ENCODE results near the gene MGAT5.

Gene MGAT5

GRCh38 chr2:134399096-134399495 is 145.2 kb downstream of the MGAT5 start:
- DNase-seq (ENCODE audit: low spot score): no peak

GRCh38 chr2:134401081-134401497 is 147.2 kb downstream of the MGAT5 start:
- DNase-seq (ENCODE audit: low spot score): no peak

GRCh38 chr2:134401789-134402188 is 147.9 kb downstream of the MGAT5 start:
- DNase-seq (ENCODE audit: low spot score): no peak

GRCh38 chr2:134402410-134402809 is 148.5 kb downstream of the MGAT5 start:
- DNase-seq (ENCODE audit: low spot score): no peak

- no peak for DNase-seq (ENCODE audit: low spot score)
Observed at GRCh38 chr2:134405611-134406081, 151.8 kb downstream of the MGAT5 start.

GRCh38 chr2:134406311-134406710 is 152.4 kb downstream of the MGAT5 start:
- DNase-seq (ENCODE audit: low spot score): no peak

GRCh38 chr2:134406736-134407135 is 152.9 kb downstream of the MGAT5 start:
- DNase-seq (ENCODE audit: low spot score): no peak

- DNase-seq (ENCODE audit: low spot score): no peak
Observed at GRCh38 chr2:134407154-134407890, 153.4 kb downstream of the MGAT5 start.

- DNase-seq (ENCODE audit: low spot score): no peak
Observed at GRCh38 chr2:134408386-134408785, 154.5 kb downstream of the MGAT5 start.

GRCh38 chr2:134408791-134409190 is 154.9 kb downstream of the MGAT5 start:
- no peak for DNase-seq (ENCODE audit: low spot score)

GRCh38 chr2:134410006-134410405 is 156.1 kb downstream of the MGAT5 start:
- no peak for DNase-seq (ENCODE audit: low spot score)

- DNase-seq (ENCODE audit: low spot score): no peak
Observed at GRCh38 chr2:134410831-134411231, 157.0 kb downstream of the MGAT5 start.

GRCh38 chr2:134411279-134411827 is 157.5 kb downstream of the MGAT5 start:
- DNase-seq (ENCODE audit: low spot score): no peak

- DNase-seq (ENCODE audit: low spot score): no peak
Observed at GRCh38 chr2:134411828-134412638, 158.2 kb downstream of the MGAT5 start.

GRCh38 chr2:134412639-134412999 is 158.7 kb downstream of the MGAT5 start:
- no peak for DNase-seq (ENCODE audit: low spot score)

- no peak for DNase-seq (ENCODE audit: low spot score)
Observed at GRCh38 chr2:134413430-134413829, 159.6 kb downstream of the MGAT5 start.

GRCh38 chr2:134413912-134414311 is 160.0 kb downstream of the MGAT5 start:
- DNase-seq (ENCODE audit: low spot score): no peak

- DNase-seq (ENCODE audit: low spot score): no peak
Observed at GRCh38 chr2:134416018-134416417, 162.1 kb downstream of the MGAT5 start.

GRCh38 chr2:134416637-134417036 is 162.8 kb downstream of the MGAT5 start:
- DNase-seq (ENCODE audit: low spot score): no peak

GRCh38 chr2:134417968-134418582 is 164.2 kb downstream of the MGAT5 start:
- no peak for DNase-seq (ENCODE audit: low spot score)

- DNase-seq (ENCODE audit: low spot score): no peak
Observed at GRCh38 chr2:134420259-134420658, 166.4 kb downstream of the MGAT5 start.

GRCh38 chr2:134420920-134421319 is 167.0 kb downstream of the MGAT5 start:
- no peak for DNase-seq (ENCODE audit: low spot score)

Measured in hematopoietic multipotent progenitor cell treated with erythropoietin and hydrocortisone succinate and interleukin-3 and kit ligand, for 15 days (in vitro differentiated cells).